ENCODE data around the gene MCM5.
"Not testable (repeated sequence)": the region's sequence is repeated elsewhere in the genome, so short reads cannot be mapped to it uniquely, and the experiment has no call there.

The MCM5 gene

DNA sequence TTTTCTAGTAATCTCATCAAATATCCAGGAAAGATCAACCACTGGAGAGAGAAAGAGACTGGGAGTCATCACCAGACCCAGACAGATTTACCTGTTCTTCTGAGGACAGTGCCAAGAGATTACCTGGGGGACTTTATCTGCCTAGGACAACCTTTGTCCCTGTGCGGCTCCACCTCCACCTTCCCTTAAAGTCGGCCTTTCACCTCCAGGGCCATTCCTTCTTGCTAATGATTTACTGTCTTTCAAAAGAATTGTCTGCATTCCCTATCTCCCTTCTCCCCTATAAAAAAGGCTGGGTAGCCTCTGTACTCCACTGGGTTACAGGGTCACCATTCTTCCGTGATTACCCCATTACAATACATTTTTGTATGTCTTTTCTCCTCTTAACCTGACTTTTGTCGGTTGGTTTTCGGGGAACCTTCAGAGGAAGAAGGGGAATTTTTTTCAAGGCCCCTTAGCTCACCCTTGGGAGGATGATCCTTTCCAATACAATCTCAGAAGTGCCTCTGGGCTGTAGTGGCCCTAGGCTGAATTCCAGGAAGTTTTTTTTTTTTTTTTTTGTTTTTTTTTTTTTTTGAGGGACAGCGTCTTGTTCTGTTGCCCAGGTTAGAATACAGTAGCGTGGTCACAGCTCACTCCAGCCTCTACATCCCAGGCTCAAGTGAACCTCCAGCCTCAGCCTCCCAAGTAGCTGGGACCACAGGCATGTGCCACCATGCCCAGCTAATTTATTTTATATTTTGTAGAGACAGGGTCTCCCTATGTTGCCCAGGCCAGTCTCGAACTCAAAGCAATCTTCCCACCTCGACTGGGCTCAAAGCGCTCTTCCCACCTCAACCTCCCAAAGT lies 20.6 kb upstream of the MCM5 start:
- no peak for DNase-seq

GRCh38 chr22:35380013-35380412 lies 19.9 kb upstream of the MCM5 start:
- no peak for DNase-seq

GRCh38 chr22:35380537-35381423 lies 19.2 kb upstream of the MCM5 start, which contains the start of gene HMOX1:
Gene HMOX1, plus strand, starts transcription at chr22:35381096. Its CDS starts 78 bp downstream, at chr22:35381174.
- DNase-seq = peak; percentile 74

DNA sequence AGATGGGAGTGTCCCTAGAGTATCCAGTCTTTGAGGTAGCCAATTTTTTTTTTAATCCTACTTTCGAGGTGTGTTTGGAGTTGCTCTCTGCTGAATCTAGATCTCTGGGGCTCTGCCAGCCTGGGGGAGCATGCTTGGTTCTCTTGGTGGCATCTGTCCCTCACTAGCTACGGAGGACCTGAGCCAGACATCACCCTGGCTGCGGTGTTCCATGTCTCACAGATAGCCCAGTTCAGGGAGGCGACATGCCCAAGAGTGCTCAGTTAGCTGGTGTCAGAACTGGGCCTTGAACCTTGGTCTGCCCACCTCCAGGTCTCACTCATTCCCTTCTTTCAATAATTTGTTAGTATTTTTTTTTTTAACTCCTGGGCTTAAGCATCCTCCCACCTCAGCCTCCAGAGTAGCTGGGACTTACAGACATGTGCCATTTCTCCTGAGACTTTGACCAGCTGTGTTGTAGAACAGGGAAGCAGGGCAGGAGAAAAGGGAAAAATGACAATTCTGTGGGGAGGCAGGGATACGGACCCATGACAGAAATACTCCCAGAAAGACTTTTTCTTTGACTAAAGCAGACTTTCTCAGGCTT lies 18.4 kb upstream of the MCM5 start:
- DNase-seq = no peak

GRCh38 chr22:35383679-35384071 lies 16.3 kb upstream of the MCM5 start:
- DNase-seq = no peak

- no peak for DNase-seq
These were observed 15.4 kb upstream of the MCM5 start for GRCh38 chr22:35384527-35384926.

DNA sequence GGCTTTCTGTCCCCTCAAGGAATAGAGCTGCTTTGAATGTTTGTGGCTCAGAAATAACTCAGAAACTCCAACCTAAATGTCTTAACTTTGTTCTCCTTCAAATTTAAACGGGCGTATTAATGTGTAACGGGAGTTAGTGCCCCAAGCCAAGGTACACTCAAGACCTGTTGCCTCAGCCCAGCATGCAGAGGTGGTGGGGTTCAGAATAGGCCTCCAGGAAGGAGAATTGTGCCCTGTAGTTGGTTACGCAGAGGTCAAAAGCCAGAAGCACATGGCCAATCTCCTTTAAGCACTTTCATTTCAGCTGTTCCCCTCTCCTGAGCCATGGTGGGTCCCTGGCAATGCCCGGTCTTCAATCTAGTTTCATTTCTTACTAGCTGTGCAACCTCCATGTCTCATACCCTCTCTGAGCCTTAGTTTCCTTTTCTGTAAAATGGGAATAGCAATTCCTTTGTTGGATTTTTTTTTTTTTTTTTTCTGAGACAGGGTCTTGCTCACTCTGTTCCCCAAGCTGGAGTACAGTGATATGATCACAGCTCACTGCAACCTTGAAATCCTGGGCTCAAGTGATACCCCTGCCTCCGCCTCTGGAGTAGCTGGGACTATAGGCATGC lies 14.9 kb upstream of the MCM5 start:
- no peak for DNase-seq

GRCh38 chr22:35386670-35387288 lies 13.2 kb upstream of the MCM5 start:
- DNase-seq = no peak

GRCh38 chr22:35390933-35391332 lies 9.0 kb upstream of the MCM5 start:
- DNase-seq = no peak

DNA sequence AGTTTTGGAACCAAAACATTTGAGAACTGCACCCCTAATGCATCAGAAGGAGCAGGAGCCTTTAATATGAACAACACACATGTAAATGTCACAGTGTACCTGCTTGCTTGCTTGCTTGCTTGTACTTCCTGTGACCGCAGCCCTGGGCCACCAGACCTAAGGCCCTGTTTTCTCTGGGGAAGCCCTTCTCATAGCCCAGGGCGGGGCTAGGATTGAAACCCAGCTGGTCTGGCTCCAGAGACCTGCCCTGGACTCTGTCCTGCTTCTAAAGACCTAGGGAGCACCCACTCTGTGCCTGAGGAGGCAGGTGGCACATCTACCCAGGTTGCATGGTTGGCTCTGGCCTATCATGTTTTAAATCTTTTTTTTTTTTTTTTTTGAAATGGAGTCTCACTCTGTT lies 7.6 kb upstream of the MCM5 start:
- DNase-seq = no peak

GRCh38 chr22:35393116-35394010 lies 6.6 kb upstream of the MCM5 start:
- no peak for DNase-seq

DNA sequence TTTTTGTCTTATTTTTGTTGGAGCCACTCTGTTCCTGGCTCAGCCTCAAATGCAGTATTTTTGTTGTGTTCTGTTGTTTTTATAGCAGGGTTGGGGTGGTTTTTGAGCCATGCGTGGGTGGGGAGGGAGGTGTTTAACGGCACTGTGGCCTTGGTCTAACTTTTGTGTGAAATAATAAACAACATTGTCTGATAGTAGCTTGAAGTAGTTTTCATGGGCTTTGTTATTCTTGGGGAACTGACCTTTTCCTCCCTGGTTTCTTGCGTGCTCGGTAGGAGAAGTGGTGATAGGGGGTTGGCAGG lies 6.0 kb upstream of the MCM5 start:
- no peak for DNase-seq

- DNase-seq = no peak
These were observed 5.0 kb upstream of the MCM5 start for GRCh38 chr22:35394810-35395563.

- not testable (repeated sequence) for DNase-seq
These were observed 3.3 kb upstream of the MCM5 start for GRCh38 chr22:35396622-35397021.

GRCh38 chr22:35397095-35397904 lies 2.6 kb upstream of the MCM5 start:
- DNase-seq = no peak

DNA sequence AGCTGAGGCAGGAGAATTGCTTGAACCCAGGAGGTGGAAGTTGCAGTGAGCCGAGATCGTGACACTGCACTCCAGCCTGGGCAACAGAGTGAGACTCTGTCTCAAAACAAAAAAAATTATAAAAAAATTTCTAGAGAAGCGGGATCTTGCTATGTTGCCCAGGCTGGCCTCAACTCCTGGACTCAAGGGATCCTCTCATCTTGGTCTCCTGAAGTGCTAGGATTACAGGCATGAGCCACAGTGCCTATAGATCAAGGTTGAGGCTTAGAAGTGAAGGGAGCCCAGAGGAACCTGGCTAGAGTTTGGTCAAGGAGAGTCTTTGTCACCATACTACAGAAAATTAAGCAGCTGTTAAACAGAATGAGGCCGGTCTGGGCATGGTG lies 1.4 kb upstream of the MCM5 start:
- no peak for DNase-seq

GRCh38 chr22:35399114-35399677 lies 744 bp upstream of the MCM5 start:
- DNase-seq = no peak

- DNase-seq = no peak
These were observed 506 bp downstream of the MCM5 start for GRCh38 chr22:35400501-35400790.

- no peak for DNase-seq
These were observed 1.9 kb downstream of the MCM5 start for GRCh38 chr22:35401863-35402262.

DNA sequence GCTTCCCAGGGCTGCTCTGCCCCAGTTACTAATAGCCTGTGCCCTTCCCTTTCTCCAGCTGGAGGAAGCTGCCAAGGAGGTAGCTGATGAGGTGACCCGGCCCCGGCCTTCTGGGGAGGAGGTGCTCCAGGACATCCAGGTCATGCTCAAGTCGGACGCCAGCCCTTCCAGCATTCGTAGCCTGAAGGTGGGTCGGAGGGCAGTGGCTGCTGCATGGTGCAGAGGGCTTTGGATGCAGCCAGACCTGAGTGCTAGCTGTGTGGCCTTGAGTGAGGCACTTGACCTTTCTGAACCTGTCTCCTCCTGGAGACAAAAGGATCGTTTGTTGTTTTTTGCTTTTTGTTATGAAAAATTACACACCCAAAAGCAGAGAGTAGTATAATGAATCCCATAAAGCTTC lies 3.4 kb downstream of the MCM5 start:
- no peak for DNase-seq

All from activated CD4-positive, alpha-beta T cell treated with anti-CD3 and anti-CD28 coated beads, Interleukin-2, Interleukin-6, amounts not matched to agents 100 ng/mL and 50 ng/mL, durations not matched to agents 16 hours and 8 hours (primary cell).